Retinal pigment epithelial cell (primary cell): ENCODE data around the gene RABL6.
"Not testable (repeated sequence)": the region's sequence is repeated elsewhere in the genome, so short reads cannot be mapped to it uniquely, and the experiment has no call there.

Experiments
- DNase-seq: peaks from one replicate; pipeline ENCODE4 v3.0.0-alpha.2; 2010; ENCODE audit warnings: low read depth
- H3K4me3 ChIP-seq: 2 replicates; pipeline ENCODE4 v1.5.1; 2011; ENCODE audit warnings: mild to moderate bottlenecking, low read length, control low read depth, moderate library complexity
- CTCF ChIP-seq: conservative IDR thresholded peaks from 2 replicates; pipeline ENCODE4 v1.5.1; 2011; ENCODE audit warnings: low read depth, low read length, control low read depth, inconsistent platforms

RABL6 gene

GRCh38 chr9:136807281-136808074 is at the start of gene RABL6:
TSS of gene RABL6 (plus strand) at chr9:136807948. CDS start at chr9:136808197, 249 bp downstream.
- DNase-seq, result no peak
- H3K4me3 ChIP-seq, result peak within 1 kb of the TSS; percentile 80
- TF ChIP-seq CTCF, result no peak

DNA sequence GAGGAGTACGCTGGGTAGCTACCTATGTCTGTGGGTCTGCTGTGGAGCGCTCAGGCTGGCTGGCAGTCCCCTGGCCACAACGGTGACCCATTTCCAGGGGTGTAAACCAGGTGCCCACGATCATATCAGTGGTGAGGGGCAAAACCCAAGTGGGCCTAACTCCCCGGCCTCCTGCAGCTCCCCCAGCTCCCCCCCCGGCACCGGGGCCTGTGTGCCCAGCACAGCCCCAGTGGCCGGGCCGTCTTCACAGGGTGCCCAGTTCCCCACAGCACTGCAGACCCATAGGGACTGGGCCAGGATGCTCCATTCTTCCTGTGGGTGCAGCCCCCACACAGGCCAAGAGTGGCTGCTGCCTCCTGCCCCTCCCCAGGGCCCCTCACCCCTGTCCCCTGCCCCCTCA is 48.7 kb upstream of the RABL6 start:
- no peak for DNase-seq
- TF ChIP-seq CTCF, result no peak
- H3K4me3 ChIP-seq, result no peak overlapping the region

- H3K4me3 ChIP-seq, result no peak overlapping the region
- no peak for TF ChIP-seq CTCF
- DNase-seq, result no peak
Measured at GRCh38 chr9:136759436-136760325, 48.1 kb upstream of the RABL6 start.

DNA sequence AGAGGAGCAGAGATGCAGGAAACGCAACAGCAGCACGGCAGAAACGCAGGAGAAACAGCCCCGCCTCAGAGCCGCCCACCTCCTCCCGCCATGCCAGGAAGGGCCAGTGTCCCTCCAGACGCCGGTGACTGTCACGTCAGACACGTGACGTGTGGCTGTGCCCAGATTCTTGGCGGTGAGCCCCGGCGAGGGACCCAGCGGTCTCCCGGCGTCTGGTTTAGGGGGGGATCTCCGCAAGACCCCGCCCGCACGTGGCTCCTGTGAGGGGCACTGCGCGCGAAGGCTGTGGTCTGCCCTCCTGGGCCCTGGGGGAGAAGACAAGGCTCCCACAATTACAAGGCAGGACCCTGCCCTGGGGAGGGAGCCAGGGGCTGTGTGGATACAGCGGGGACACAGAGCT is 47.3 kb upstream of the RABL6 start:
- H3K4me3 ChIP-seq, result no peak overlapping the region
- no peak for TF ChIP-seq CTCF
- no peak for DNase-seq

- DNase-seq, H3K4me3 ChIP-seq: not testable (repeated sequence)
- peak; percentile 81 for TF ChIP-seq CTCF
Measured at GRCh38 chr9:136760834-136761544, 46.8 kb upstream of the RABL6 start.

DNA sequence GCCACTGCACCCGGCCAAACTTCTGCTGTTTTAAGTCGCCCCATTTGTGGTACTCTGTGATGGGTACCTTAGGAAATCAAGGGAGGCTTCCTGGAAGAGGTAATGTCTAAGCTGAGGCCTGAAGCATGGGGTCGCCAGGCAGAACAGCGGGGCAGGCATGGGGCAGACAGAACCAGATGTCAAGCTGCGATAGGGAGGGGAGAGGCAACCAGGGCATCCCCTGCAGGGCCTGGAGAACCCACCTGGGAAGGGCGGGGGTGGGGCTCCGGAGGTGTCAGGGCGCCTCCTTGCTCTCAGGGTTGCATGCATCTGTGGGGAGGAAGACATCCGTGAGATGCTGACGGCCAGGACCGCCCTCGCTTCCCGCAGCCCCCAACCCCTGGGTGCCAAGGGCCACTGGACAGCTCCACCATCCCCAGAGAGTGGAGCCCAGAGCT is 46.2 kb upstream of the RABL6 start:
- no peak for TF ChIP-seq CTCF
- DNase-seq, result no peak
- H3K4me3 ChIP-seq, result no peak overlapping the region
